Effector CD8-positive, alpha-beta T cell (primary cell): ENCODE measurements around the gene UBE4B.
"Not testable (repeated sequence)": the region's sequence is repeated elsewhere in the genome, so short reads cannot be mapped to it uniquely, and the experiment has no call there.

Source experiments
- DNase-seq: peaks from one replicate; lab custom pipeline; 2025; lab: John Stamatoyannopoulos, UW
- total RNA-seq, 4 experiments: gene quantifications; one replicate each; lab custom pipeline; 2026; lab: John Stamatoyannopoulos, UW

UBE4B gene
- total RNA-seq, result 65.2 to 77.4 (median 66.7) reads per million in 4 experiments

DNA sequence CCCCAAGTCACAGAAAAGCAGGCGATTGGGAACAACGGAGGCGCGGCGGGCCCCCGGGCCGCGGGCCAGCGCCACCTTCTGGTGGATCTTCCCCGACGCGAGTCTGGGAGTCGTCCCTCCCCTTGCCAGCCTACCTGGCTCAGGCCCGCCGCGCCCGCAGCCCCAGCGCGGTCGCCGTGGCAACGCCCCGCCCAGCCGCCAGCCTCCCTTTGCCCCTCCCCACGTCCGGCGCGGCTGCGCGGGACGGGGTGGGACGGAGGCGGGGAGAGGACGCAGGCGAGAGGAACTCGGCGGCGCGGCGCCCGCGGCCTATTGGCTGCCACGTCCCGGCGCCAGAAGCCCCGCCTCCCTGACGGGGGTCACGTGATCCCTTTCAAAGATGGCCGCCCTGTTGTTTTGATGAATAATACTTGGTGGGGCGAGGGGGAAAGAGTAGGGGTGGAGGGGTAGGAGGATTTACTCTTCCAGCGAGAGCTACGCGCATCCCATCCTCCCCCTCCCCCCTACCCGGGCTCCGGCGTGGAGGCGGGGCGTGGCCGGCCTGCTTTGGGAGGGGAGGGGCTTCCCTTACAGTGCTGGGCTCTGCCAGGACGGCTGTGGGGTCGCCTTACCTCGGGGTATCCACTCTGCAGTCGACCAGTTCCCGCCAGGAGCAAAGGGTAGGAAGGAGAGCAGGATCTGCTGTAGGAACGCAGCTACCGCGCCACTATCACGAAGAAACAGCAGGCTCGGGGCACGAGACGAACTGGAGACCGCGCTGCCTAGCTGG is at the start of gene UBE4B:
Gene UBE4B (plus strand): TSS at position 369 of the 769 bp plus-strand sequence. CDS start 713 bp downstream, outside the sequence.
- DNase-seq, result peak; percentile 97

DNA sequence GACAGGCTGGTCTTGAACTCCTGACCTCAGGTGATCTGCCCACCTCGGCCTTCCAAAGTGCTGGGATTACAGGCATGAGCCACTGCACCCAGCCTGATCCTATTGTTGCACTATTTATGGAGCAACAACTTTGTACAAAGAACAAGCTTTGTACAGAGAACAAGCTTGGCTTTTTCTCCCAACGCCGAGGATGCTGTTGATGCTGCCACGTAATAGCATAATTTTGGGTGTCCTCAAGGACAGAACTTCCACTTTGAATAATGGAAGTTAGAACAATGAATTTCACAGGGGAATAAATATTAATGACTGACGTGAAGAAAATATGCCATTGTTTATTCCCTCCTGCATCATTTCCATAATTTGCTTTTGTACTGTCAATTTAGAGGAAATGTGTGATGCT is 48.5 kb upstream of the UBE4B start:
- no peak for DNase-seq

DNA sequence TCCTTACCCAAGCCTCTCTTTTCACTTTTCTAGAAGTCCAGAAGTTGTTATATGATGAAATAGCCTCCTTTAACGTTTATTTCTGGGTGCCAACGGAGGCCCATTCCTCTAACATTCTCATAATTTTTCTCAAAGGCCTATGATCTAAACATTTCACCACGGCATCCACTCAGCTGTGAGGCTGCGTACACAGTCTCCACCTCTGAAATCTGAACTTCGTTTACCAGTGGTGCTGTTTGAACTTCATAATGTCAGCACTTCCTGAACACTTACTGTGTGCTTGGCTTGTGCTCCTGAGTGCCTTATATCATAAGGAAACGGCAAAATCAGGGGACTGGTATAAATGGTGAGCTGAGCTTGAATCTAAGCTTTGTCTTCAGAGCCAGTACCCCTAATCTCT is 47.8 kb upstream of the UBE4B start:
- no peak for DNase-seq

DNA sequence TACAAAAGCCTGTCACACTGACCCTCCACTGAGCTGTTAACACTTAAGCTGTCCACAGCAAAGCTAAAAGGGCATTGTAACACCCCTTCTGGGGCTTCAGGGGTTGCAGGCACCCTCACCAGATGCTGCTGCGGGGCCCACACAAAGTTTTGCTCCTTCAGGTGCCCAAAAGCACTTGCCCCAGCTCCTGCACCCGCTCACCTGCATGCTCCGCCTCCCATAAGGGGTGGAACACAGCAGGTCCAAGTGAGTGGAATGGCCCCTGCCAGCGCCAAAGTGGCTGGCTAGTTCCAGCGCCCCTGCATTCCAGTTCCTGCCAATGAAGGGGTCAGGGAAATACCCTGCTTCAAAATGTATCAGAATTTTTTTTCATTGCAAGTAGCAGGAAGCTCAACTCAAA is 43.0 kb upstream of the UBE4B start:
- DNase-seq, result no peak

DNA sequence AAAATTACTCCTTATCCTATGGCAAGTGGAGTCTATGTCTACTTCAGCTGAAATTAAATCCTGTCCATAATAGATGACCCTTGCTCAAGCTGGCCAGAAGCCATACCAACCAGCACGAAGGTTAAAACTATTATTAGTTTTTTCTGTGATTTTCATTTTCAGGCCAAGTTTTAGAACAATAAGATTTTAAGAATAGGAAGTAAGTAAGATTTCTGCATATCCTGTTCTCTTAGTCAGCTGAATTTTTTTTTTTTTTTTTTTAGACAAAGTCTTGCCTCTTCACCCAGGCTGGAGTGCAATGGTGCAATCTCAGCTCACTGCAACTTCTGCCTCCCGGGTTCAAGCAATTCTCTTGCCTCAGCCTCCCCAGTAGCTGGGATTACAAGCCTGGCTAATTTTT is 41.8 kb upstream of the UBE4B start:
- no peak for DNase-seq

DNA sequence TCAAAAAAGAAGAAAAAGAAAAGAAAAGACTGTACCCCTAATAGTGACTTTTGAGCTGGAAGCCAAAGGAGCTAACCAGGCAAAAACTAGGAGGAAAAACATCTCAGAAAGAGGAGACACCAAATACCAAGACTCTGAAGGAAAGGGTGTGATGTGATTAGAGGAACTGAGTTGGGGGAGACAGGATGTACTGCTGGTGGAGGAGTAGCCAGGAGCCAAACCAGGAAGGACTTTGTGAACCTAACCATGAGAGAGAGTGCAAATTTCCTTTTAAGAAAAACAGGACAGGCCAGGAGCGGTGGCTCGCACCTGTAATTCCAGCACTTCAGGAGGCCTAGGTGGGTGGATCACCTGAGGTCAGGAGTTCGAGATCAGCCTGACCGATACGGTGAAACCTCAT is 39.8 kb upstream of the UBE4B start:
- no peak for DNase-seq

DNA sequence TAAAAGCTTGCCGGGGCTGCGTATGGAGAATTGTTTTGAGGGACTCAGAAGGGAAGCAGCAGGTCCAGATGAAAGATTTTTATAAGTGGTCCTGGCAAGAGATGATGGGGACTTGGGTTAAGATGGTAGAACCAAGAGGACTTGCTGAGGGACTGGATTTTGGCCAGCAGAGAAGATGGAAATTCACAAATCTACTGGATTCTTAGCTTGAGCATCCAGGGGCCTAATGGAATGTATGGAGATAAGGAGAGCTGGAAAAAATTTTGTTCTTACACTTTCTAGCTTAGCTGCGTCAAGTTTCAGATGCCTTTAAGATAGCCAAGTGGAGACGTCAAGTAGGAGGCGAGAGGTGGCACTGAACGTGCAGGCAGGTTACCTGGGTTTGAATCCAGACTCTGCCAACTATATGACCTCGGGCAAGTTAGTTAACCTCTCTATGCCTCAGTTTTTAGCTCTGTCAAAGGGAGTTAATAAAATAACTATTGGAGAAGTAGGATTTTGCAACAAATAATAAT is 39.1 kb upstream of the UBE4B start:
- DNase-seq, result no peak

DNA sequence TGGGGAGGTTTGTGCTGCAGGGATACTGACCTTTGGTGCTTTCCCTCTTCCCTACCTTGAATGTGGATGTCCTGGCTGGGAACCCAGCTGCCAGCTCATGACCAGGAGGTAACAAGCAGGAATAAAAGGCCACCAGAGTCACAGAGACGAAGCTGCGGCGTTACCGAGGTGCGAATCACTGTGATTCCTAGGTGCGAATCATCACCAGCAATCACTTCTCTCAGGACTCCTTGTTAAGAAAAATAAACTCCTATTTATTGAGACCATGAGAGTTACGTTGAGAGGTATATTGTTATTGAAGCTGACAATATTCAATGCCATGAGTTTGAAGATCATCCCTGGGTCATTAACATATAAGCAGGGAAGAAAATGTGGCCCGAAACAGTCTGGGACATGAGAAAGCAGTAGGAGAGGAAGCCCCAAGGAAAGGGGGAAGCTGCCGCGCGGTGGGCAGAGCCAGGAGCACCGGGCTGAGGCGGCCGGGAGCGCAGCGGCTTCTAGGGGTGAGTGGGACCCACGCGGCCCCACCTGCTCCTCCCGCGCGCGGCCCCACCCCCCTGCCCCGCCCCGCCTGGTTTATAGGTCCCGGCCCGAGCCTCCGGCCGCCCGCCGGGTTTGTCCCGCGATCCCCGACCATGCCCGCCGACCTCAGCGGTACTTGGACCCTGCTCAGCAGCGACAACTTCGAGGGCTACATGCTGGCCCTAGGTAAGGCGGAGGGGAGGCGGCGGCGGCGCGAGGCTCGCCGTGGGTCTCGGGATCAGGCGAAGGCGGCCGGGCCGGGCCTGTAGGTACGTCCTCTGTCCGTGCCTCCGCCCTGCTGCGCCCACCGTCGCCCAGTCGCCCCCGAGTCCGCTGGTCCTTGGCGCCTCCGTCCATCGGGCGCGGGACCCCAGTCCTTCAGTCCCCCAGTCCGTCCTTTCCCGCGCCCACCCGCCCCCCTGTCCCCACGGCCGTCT is 35.9 kb upstream of the UBE4B start, which contains the start of gene RBP7:
Gene RBP7 (plus strand): TSS at position 605 of the 959 bp plus-strand sequence. CDS start 31 bp downstream, at position 636.
- DNase-seq, result no peak

DNA sequence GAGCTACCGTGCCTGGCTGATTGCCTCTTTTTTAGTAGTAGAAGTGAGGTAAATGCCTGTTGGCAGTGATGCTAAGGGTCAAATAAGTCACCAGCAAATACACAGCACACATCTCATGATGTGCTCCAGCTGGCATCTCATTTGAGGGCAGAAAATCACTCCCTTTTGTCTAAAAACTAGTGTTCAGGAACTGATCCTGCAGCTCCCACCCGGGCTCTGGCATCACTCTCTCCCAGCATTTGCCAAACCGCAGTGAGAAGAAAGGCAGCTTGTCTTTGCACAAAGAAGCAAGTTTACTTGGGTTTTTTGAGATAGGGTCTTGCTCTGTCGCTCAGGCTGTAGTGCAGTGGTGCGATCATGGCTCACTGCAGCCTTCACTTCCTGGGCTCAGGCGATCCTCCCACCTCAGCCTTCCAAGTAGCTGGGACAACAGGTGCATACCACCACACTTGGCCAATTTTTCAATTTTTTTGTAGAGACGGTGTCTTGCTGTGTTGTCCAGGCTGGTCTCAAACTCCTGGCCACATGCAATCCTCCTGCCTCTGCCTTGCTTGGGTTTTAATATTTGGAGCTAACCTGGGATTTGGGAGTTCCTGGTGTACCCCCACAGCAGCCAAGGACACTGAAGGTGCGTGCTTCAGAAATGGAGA is 31.6 kb upstream of the UBE4B start:
- DNase-seq, result no peak

DNA sequence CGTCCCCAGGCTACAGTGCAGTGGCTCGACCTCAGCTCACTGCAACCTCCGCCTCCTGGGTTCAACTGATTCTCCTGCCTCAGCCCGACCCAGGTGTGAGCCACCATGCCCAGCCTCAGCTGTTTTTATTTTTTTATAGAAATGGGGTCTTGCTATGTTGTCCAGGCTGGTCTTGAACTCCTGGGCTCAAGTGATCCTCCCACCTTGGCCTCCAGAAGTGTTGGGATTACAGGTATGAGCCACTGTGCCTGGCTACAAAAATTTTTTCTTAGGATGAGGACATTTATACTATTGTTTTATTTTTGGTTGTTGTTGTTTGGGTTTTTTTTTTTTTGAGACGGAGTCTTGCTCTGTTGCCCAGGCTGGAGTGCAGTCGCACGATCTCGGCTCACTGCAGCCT is 27.5 kb upstream of the UBE4B start:
- DNase-seq, result not testable (repeated sequence)

DNA sequence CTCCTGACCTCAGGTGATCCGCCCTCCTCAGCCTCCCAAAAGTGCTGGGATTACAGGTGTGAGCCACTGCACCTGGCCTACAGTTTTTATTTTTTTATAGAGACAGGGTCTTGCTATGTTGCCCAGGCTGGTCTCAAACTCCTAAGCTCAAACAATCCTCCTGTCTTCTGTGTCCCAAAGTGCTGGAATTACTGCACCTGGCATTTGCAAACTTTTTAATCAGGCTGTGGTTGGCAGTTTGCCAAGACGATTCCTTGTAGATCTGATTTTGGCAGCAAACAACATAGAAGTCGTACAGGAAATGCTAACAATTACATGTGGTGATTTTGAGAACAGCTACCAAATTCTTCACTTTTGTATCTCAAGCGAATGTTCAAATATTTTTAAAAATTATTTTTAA is 25.6 kb upstream of the UBE4B start:
- no peak for DNase-seq

DNA sequence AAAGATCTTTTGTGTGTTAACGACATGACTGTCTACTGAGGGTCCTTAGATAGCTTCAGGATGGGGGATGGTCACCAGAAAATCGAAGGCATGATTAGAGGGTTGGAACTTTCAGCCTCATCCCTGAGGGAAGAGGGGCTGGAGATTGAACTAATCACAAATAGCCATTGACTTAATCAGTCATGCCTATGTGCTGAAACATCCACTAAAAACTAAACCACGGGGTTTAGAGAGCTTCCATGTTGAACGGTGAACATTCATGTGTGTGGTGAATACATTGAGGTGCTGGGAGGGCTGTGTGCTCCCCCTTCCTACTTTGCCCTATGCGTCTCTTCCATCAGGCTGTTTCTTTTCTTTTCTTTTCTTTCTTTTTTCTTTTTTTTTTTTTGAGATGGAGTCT is 18.7 kb upstream of the UBE4B start:
- no peak for DNase-seq

DNA sequence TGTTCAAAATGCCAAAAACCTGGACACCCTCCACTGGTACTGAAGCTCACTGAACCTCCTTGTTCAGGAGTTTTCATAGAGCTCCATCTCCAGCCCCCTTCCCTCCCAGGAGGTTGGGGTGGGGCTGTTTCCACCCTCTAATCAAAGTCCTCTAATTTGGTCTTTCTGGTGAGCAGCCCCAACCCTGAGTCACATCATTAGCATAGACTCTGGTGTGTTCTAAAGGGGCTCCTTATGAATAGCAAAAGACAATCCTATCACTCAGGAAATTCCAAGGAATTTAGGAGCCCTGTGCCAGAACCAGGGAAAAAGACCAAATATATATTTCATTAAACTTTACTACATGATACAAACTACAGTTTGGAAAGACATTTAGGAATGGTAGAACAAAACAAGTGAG is 13.2 kb upstream of the UBE4B start:
- DNase-seq, result no peak

DNA sequence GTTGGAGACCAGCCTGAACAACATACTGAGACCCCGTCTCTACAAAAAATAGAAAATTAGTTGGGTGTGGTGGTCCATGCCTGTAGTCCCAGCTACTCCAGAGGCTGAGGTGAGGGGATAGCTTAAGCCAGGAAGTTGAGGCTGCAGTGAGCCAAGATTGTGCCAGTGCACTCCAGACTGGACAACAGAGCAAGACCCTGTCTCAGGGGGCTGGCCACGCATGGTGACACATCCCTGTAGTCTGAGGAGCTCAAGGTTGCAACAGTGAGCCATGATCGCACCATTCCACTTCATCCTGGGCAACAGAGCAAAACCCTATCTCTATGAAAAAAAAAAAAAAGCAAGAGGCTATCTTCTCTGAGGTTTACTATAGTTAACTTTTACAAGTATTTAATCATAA is 12.7 kb upstream of the UBE4B start:
- DNase-seq, result no peak

DNA sequence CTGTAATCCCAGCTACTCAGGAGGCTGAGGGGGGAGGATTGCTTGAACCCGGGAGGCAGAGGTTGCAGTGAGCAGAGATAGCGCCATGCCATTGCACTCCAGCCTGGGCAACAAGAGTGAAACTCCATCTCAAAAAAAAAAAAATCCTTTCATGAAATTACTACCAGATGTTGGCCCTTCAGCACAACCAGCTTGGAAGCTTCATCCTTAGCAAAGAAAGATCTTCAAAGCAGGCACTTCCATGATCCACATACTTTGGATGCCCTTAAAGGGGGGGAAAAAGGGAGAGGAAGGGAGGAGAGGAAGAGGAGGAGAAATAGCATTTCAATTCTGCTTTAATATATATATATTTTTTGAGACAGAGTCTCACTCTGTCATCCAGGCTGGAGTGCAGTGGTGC is 12.1 kb upstream of the UBE4B start:
- DNase-seq, result not testable (repeated sequence)

DNA sequence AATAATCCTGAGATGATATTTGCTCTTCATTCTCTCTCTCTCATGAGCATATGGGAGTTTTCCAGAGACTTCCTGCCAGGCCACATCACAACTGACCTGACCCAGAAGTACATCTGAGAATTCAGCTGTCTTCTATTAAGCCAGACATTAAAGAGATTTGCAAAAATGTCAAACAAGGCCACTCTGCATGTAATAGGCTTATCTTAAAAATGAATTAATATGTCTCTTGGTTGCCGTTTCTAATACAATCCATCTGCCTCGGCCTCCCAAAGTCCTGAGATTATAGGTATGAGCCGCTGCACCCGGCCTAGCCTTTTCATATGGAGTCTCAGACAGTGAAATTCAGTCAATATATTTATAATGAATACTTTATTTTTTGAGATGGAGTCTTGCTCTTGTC is 10.8 kb upstream of the UBE4B start:
- DNase-seq, result not testable (repeated sequence)

DNA sequence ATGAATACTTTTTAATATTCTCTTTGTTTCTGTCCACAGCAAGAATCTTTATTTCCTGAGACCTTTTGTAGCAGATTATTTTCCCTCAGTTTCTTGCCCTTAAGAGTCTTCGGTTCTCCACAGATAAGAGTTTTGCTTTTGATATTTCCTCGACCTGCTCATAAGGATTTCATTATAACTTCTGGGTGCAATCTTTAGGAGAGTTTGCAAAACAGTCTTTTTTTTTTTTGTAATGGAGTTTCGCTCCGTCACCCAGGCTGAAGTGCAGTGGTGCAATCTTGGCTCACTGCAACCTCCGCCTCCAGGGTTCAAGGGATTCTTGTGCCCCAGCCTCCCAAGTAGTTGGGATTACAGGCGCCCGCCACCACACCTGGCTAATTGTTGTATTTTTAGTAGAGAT is 10.1 kb upstream of the UBE4B start:
- no peak for DNase-seq

DNA sequence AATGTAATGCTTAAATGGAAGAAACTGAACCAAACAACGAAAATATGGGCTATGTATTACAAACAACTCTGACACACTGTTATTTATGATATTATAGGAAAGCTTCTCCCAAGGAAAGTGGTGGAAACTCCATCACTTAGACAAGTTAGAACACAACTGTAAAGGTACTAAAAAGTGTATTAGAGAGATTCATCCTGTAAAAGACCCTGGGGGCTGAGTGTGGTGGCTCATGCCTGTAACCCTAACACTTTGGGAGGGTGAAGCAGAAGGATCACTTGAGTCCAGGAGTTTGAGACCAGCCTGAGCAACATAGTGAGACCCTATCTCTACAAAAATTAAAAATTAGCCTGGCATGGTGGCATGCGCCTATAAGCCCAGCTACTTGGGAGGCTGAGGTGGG is 7.4 kb upstream of the UBE4B start:
- no peak for DNase-seq

DNA sequence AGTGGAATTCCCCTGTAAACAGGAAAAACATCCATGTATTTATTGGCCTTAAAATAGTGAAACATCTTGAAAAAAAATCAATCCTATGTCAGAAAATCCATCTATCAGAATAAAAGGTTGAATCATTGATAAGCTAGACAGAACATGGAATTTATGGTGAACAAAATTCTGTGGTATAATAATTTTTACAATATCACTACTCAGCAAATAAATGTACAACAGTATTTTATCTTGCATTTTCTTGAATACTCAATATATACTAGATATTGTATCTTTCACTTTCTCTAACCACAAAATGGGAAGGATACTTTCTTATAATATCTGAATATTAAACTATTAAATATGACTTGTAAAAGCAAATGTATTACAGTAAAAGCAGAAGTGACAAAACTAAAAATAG is 5.7 kb upstream of the UBE4B start:
- no peak for DNase-seq

DNA sequence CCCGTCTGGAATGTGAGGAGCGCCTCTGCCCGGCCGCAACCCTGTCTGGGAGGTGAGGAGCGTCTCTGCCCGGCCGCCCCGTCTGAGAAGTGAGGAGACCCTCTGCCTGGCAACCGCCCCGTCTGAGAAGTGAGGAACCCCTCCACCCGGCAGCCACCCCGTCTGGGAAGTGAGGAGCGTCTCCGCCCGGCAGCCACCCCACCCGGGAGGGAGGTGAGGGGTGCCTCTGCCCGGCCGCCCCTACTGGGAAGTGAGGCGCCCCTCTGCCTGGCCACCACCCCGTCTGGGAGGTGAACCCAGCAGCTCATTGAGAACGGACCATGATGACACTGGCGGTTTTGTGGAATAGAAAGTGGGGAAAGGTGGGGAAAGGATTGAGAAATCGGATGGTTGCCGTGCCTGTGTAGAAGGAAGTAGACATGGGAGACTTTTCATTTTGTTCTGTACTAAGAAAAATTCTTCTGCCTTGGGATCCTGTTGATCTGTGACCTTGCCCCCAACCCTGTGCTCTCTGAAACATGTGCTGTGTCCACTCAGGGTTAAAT is 3.7 kb upstream of the UBE4B start:
- not testable (repeated sequence) for DNase-seq

DNA sequence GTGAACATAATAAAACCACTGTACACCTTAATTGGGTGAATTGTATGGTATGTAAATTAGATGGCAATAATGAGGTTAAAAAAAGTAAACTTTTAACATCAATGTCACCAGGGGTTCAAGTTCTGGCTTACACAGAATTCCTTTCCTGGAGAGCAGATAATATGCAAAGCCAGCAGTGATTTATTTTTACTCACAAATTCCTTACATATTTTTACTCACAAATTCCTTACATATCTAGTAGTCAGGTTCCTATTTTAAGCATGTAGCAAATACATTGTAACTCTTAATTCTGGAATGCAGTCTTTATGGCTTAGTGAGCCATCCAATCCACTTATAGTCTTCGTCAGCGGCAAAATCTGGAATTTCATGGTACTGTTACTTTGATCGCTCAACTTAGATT is 1.3 kb upstream of the UBE4B start:
- no peak for DNase-seq

DNA sequence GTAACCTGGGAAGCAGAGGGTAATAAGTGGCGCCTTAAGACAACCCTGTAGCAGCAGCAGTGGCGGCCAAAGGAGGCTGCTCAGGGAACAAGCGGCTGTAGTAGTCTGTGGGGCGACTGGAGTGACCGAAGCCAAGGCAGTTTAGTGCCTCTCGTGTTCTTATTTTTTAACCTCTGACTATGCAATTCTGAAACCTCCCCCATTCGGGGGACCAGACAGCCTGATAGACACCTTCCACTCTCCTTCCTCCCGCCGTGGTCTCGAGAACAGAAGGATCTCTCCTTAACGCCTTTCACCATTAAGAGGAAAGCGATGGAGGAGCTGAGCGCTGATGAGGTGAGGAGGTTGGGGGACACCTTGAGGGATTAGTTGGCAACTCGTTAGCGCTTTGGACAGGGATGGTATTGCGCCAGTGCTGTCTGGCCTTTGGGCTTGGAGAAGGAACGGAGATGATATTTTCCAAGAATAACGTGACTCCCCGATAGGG is 644 bp downstream of the UBE4B start:
- no peak for DNase-seq
